ENCODE results near the gene CUBN. TPM values are rescaled to one million over a fixed set of nuclear protein-coding genes. Genes with fewer than 3 reads are reported as not detected.

The CUBN gene
- total and polyA plus RNA-seq, 12 donors = 0.41 to 9.3 (median 1.3) TPM

- 84 to 100% (median 88%) methylated on average over 5 to 8 of the region's 8 CpGs for WGBS, 4 donors
- no peak for TF ChIP-seq CTCF (IDR thresholded peaks at IDR 0.05)
- TF ChIP-seq POLR2A (IDR thresholded peaks at IDR 0.05) = no peak
- no peak for DNase-seq
- intact Hi-C loops (cut with DNase I) = no loop called here
- Histone ChIP-seq H3K27ac (no peak overlapping the region), H3K27me3 (no peaks in the 10 kb centered on the region), H3K36me3 (replicated peaks in 1 of 2) (no peaks in the 10 kb centered on the region), H3K9me3 (replicated peaks in 1 of 3) (no peaks in the 10 kb centered on the region), H3K4me3 (no peak overlapping the region), H3K4me1 (replicated peaks in 1 of 2) (no peaks in the 10 kb centered on the region)
These were observed 139.8 kb downstream of the CUBN start for GRCh38 chr10:16989826-16990293.

DNA sequence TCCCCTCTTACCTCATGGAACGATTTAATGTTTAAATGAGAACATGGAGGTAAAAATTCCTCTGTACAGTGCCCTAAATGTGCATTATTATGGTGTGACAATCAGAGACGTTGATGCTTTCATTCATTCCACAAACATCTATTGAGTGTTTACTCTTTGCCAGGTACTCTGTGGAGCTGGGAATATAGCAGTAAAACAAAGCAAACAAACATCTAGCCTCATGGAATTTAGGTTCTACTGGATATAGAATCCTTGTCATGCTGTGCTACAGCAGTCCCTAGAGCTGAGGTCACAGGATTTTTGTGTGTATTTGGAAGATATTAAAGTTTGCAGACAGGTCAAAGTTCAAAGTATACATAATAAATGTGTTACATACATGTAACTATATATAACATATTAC lies 140.7 kb downstream of the CUBN start:
- Histone ChIP-seq H3K9me3 (replicated peaks in 1 of 3) (no peaks in the 10 kb centered on the region), H3K4me1 (replicated peaks in 1 of 2) (no peaks in the 10 kb centered on the region), H3K36me3 (replicated peaks in 1 of 2) (no peaks in the 10 kb centered on the region), H3K27me3 (no peaks in the 10 kb centered on the region), H3K27ac (no peak overlapping the region), H3K4me3 (no peak overlapping the region)
- intact Hi-C loops (cut with DNase I) = no loop called here
- WGBS, 4 donors = 85 to 94% (median 90%) methylated on average over 2 of the region's 2 CpGs
- DNase-seq = no peak
- TF ChIP-seq POLR2A (IDR thresholded peaks at IDR 0.05) = no peak
- TF ChIP-seq CTCF (IDR thresholded peaks at IDR 0.05) = no peak

DNA sequence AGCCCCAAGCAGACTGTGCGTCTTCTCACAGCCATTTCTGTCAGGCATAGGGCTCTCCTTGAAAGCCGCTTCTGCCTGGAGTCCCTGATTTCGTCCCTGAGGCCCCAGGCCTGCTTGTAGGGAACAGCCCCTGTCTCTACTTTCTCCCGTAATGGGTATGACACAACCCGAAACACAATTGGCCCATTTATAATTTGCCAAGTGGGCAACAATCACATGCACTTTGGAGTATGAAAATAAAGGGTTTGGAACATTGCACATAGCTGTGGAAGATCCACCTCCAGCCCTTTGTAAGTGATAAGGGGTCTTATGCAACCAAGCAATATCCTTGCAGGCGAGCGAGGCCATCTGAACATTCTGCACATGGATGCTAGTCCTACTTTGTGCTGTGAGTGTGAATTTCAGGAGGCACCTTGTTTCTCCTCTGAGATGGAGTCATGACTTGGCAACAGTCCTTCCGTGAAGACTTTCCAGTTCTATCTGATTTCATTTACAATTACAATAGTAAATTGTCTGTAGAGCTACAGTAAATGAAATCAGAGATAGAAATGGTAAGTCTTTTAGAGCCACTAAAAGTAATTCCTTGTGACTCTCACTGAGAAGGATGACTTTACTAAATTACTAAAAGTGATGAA lies 141.5 kb downstream of the CUBN start:
- WGBS, 4 donors = 90 to 96% (median 95%) methylated on average over 8 of the region's 8 CpGs
- Histone ChIP-seq H3K4me3 (no peak overlapping the region), H3K9me3 (replicated peaks in 1 of 3) (no peaks in the 10 kb centered on the region), H3K27me3 (no peaks in the 10 kb centered on the region), H3K27ac (no peak overlapping the region), H3K4me1 (replicated peaks in 1 of 2) (no peaks in the 10 kb centered on the region), H3K36me3 (replicated peaks in 1 of 2) (no peaks in the 10 kb centered on the region)
- no peak for DNase-seq
- TF ChIP-seq POLR2A (IDR thresholded peaks at IDR 0.05) = no peak
- no peak for TF ChIP-seq CTCF (IDR thresholded peaks at IDR 0.05)
- intact Hi-C loops (cut with DNase I) = no loop called here

DNA sequence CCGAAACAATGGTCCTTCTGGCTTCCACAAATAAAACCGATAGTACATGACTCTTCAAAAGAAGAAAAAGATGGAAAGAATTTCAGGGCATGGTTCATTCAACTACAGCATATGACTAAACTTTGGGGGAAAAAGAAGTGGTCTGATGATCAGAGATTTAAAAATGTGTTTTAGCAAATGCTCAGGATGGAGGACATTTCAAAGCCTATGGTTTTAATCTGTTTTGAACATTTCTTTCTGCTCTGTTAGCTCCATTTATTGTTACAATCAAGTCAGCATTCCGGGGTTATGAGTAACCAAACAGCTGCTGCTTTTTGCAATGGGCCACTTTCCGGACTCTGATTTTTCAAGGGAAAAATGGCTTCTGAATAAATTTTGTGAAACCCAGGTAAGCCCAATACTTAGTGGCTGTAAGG lies 142.4 kb downstream of the CUBN start:
- TF ChIP-seq POLR2A (IDR thresholded peaks at IDR 0.05) (no peak), CTCF (IDR thresholded peaks at IDR 0.05) (no peak)
- no peak for DNase-seq
- Histone ChIP-seq H3K4me1 (replicated peaks in 1 of 2) (no peaks in the 10 kb centered on the region), H3K27me3 (no peaks in the 10 kb centered on the region), H3K9me3 (replicated peaks in 1 of 3) (no peaks in the 10 kb centered on the region), H3K4me3 (no peak overlapping the region), H3K27ac (no peak overlapping the region), H3K36me3 (replicated peaks in 1 of 2) (no peaks in the 10 kb centered on the region)
- 80 to 87% (median 83%) methylated on average over 4 of the region's 4 CpGs for WGBS, 4 donors
- intact Hi-C loops (cut with DNase I) = no loop called here
